Right forelimb (tissue), 1 donor: Measurements from ENCODE around the gene KY.
"Not testable (repeated sequence)": the region's sequence is repeated elsewhere in the genome, so short reads cannot be mapped to it uniquely, and the experiment has no call there.

Experiments
- DNase-seq: peaks from one replicate; pipeline ENCODE4 v3.0.0-alpha.2; 2018

The KY gene

DNA sequence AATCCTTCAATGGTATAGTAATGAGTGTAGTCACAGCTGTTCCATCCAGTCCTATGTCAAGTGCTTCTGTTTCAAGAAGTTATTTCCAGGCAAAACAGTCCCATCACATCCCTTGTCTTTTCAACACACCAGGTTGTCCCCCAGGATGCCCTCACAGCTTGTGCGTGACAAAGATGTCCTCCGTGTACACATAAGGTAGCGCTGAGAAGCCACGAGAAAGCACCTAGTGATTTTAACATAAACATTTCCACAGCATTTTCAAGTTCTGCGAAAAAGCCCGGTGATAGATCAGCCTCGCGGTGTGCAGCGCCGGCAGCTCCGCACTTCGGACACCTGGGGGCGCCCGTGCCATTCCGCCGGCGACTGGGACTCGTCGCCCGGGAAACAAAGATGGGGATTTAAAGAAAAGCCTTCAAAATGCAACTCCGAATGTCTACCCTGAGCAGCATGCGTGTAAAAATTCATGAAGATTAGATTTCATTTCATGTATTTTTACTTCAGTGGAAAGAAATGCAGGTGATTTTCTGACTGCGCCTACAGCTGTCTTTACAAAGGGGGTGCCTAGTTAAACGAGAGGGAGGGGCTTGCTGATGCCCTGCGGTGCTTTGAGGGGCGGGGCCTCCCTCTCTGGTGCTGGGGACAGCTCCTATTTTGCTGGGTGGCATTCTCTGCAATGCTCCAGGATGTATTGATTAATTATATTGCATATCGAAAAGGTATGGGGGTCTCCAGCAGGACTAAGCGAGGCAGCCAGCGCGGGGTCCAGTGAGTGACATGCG lies 49.9 kb downstream of the KY start:
- DNase-seq = peak; percentile 87

GRCh38 chr3:134600206-134600605 lies 50.6 kb downstream of the KY start:
- no peak for DNase-seq

DNA sequence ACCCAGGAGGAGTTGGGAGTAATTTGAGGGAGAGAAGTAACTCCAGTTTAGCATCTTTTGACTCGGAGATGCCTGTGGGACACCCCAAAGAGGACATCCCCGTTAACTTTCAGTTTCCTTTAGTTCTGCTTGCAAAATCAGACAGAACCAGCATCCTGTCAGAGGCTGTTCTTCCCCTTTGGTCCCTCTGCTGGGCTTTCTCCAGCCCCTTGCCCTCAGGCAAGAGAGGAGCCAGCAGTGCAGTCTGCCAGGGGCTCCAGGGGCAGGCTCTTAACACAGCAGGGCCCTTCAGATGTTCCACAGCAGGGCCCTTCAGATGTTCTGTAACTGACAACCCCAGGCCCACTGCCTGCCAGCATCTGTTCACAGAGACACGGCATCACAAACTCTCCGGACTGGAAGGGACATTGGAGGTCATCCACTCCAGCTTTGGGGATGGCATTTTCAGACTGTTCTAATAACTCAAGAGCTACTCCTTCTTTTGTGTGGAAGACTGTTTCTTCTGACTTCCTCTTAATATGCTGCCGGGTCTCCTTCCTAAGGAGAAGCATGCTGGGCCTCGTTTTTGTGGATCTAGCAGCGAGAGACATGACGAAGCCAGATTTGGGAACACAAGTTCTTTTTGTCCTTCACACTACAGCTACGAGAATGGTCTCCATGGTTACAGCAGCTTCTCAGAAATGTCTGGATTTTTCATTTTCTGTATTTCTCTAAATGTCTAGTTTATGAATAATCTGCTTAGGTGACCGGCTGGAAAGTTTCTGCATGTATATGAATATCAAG lies 51.9 kb downstream of the KY start:
- DNase-seq = no peak

DNA sequence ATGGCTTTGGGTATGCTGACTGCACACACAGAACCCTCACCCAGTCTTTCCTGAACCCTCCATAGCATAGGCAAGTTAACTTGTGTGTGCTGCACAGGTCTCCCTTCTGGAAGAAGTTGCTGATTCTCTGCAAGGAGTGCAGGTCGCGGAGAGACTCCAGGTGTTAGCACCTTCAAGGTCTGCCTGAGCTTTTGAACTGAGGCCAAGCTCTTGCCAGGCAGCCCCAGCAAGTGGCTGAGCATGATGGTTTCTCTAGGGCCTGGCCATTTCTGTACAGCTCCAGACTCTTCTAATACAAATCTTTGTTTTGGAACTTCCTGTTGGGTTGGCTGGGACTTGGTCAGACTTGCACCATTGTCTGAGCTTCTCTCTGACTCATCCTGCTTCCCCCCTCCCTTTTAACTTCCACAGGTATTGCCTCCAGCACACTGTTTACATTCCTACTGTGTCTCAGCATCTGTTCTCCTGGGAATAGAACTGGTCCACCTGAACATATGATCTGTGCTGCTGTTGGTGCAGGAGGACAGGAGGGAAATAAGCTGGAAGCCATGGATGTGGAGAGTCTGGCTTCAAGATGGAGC lies 53.3 kb downstream of the KY start:
- DNase-seq = no peak

DNA sequence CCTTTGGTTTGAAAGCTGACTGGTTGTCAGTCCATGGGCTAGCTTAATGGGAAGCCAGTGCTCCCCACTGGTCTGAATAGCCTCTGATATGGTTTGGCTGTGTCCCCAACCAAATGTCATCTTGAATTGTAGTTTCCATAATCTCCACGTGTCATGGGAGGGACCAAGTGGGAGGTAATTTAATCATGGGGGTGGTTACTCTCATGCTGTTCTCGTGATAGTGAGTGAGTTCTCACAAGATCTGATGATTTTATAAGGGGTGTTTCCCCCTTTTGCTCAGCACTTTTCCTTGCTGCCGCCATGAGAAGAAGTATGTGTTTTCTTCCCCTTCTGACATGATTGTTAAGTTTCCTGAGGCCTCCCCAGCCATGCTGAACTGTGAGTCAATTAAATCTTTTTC lies 55.8 kb downstream of the KY start:
- not testable (repeated sequence) for DNase-seq

DNA sequence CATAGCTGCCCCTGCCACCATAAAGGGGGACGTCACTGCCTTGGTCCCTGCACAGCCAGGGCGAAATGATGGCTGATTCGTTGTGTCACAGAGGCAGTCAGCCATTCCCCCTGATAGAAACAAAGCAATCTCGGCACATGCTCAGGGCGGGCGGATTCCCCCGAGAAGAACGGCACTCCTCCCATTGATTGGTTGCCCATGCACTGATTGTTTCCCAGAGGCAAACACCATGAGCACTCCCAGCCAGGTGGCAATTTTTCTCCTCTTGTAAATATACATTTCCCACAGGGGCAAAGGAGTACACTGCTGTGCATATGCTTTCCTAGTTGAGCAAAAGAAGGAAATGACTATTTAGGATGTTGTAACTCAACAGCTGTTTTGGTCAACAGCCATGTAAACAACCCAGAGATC lies 56.5 kb downstream of the KY start:
- DNase-seq = no peak

DNA sequence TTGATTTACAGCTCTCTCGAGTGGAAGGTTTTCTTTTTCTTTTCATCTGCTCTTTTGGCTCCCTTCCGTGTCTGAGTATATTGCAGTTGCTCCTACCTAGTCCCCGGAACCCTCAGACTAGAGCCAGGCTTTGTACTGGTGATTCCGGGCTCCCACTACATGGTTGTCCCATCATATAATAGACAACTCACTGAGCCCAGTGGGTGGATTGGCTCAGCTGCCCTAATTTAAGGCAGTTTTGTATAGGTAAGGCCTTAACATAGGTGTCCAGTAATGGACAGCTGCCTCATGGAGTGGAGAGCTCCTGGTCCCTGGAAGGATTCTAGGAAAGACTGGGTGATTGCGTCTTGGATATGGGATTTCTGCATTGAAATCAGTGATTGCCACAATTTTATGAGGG lies 58.0 kb downstream of the KY start:
- DNase-seq = no peak

DNA sequence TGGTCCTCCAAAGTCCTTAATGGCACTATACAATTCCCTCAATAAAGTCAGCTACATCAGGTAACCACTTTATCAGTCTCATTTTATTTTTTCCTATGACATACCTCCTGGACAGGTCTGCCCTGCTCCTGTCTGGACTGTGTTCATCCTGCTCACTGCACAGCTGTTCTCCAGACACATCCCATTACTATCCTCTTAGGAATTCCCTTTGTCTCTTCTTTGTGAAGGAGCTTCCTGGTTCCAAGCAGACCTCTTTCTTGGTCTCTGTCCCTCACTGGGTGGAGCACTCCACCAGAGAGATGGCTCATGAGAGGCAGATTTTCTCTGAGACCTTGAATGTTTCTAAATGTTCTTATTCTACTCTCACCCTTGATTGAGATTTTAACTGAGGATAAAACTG lies 60.1 kb downstream of the KY start:
- no peak for DNase-seq

- no peak for DNase-seq
Measured at GRCh38 chr3:134579141-134579665, 71.6 kb downstream of the KY start.

DNA sequence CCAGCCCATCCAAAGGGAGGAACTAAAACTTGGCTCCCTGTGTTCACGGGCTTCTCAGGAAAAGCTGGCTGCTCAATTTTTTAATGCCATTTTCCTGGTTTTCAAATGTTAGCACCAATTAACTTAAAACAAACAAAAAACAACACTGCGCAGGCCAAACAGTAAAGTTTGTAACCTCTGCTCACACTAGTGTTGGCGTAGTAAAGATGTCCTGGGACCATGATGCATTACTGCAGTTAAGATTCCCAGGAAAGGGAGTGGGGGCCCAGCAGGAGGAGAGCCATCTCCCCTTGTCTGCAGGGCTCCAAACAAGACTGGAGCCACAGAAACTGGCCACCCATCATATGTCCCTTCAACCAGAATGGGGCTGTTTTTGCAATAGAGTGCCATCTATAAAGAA lies 74.0 kb downstream of the KY start:
- no peak for DNase-seq

GRCh38 chr3:134576426-134576825 lies 74.4 kb downstream of the KY start:
- no peak for DNase-seq

DNA sequence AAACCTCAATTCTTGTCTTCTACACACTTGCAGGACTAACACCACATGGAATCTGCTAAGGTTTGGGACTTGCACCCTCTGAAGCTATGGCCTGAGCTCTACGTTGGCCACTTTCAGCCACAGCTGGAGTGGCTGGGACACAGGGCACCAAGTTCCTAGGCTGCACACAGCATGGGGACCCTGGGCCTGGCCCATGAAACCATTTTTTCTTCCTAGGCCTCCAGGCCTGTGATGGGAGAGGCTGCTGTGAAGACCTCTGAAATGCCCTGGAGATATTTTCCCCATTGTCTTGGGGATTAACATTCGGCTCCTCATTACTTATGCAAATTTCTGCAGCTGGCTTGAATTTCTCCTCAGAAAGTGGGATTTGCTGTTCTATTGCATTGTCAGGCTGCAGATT lies 80.9 kb downstream of the KY start:
- not testable (repeated sequence) for DNase-seq

- no peak for DNase-seq
Measured at GRCh38 chr3:134568790-134569189, 82.0 kb downstream of the KY start.

- DNase-seq = no peak
Measured at GRCh38 chr3:134567605-134568004, 83.2 kb downstream of the KY start.

DNA sequence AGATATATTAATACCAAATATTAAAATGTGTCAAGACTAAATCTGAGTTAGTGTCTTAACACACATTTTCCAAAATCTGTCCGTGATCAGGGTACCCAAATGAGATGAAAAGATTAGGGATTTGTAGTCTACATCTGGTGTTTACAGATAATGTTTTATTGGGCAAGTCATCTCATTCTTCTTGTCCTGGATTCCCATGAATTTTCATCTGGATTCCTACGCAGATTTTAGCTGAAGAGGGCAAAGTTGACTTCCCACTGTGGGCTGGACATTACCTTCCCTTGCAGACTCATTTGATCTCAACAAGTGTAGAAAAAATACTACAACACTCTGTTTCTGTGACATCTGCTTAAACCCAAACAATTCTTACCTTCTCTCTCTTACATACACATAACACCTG lies 85.8 kb downstream of the KY start:
- DNase-seq = no peak

- DNase-seq = no peak
Measured at GRCh38 chr3:134563601-134564000, 87.2 kb downstream of the KY start.

DNA sequence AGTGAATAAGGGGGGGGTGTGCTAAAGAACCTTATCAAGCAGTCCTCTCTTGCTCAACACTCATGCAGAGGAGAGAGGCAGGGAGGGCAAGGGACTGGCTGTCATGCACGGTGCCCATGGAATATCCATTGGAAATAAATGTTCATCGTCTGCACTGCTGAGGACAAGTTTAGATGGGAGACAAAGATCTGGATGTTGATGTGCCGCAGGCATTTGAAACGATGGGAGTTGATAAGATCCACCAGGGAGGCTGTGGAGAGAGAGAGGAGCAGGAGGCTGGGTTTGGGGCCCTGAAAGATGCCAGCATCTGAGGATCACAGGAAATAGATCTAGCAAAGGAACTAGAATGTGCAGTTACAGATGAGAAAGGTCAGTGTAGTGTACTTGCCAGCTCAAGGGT lies 88.8 kb downstream of the KY start:
- no peak for DNase-seq

GRCh38 chr3:134559591-134559990 lies 91.2 kb downstream of the KY start:
- no peak for DNase-seq
